Tibial nerve (tissue), 4 donors: Measurements from ENCODE around the gene FGD6. TPM values are rescaled to one million over a fixed set of nuclear protein-coding genes. Genes with fewer than 3 reads are reported as not detected.

Experiments
- DNase-seq, 2 donors: peaks; one replicate each; pipeline ENCODE4 v3.0.0-alpha.2; 2019; ENCODE audit warnings: low spot score in 2 of 2
- H3K27ac ChIP-seq, 4 donors: fragments of 200-600 bp; sonication (generic) in 3 of 4; one replicate each; pipeline ENCODE4 v1.5.1; 2017 to 2019; ENCODE audit warnings: mild to moderate bottlenecking in 1 of 4
- H3K27me3 ChIP-seq, 2 donors: fragments of 200-600 bp; sonication (generic) in 1 of 2; one replicate each; pipeline versions ENCODE4 v1.5.1 to v1.6.0; 2017 to 2019
- H3K36me3 ChIP-seq, 3 donors: fragments of 200-600 bp; sonication (generic); one replicate each; pipeline ENCODE4 v1.5.1; 2018 to 2019
- H3K4me1 ChIP-seq, 4 donors: fragments of 200-600 bp; sonication (generic) in 3 of 4; one replicate each; pipeline ENCODE4 v1.5.1; 2017 to 2019
- H3K4me3 ChIP-seq, 4 donors: fragments of 200-600 bp; sonication (generic) in 3 of 4; one replicate each; pipeline ENCODE4 v1.5.1; 2017 to 2019; ENCODE audit warnings: mild to moderate bottlenecking in 1 of 4, moderate library complexity in 1 of 4
- H3K9me3 ChIP-seq, 4 donors: fragments of 200-600 bp; sonication (generic) in 3 of 4; one replicate each; pipeline ENCODE4 v1.5.1; 2017 to 2019
- EP300 ChIP-seq, 2 donors: sonication (generic); formaldehyde crosslinking; IDR thresholded peaks; one replicate each; pipeline ENCODE4 v1.6.1; 2017; ENCODE audit warnings: antibody characterized with exemption in 2 of 2, mild to moderate bottlenecking in 1 of 2
- POLR2A ChIP-seq, 2 donors: fragments of 450-650 bp; IDR thresholded peaks; one replicate each; pipeline ENCODE4 v1.6.1; 2017; ENCODE audit warnings: antibody characterized with exemption in 2 of 2, mild to moderate bottlenecking in 2 of 2, moderate library complexity in 2 of 2
- WGBS, 2 donors: methylation state at CpG; one replicate each; pipeline ENCODE4 v1.1.5; 2018; 5-methylcytosine and 5-hydroxymethylcytosine counted together
- total RNA-seq, 4 donors: library from RNA; depleted of rRNA; stranded (reverse); fragments of >200 nt; gene quantifications; one replicate each; pipeline ENCODE4 v1.1.0, GENCODE V29; 2016
- TF ChIP-seq, protein P1 (sequence below), 5 experiments: fragments of 200-600 bp in 3 of 5; fragments of 450-650 bp in 2 of 5; sonication (generic) in 3 of 5; IDR thresholded peaks; one replicate each; pipeline ENCODE4 v1.5.1; 2016 to 2019; ENCODE audit warnings: antibody characterized with exemption in 5 of 5, mild to moderate bottlenecking in 3 of 5, moderate library complexity in 2 of 5

FGD6 gene
- total RNA-seq, 4 donors from 2014 or later = 9.2 to 13.4 (median 11.7) TPM

DNA sequence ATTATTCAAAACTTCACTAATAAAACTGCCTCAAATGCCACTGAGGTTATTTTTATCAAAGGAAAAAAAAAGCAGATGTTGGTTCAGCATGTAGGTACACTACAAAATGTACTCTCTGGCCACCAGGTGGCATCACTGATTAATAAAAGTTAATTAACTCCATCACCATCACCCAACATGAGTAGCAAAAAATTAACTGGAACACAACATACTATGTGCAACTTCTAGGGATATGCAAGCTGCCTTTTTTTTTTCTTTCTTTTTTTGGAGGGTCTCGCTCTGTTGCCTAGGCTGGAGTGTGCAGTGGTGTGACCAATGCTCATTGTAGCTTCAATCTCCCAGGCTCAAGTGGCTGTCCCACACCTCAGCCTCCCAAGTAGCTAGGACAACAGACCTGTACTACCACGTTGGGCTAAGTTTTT lies 100.1 kb downstream of the FGD6 start:
- no peak overlapping the region for H3K27ac ChIP-seq
- TF ChIP-seq POLR2A (IDR thresholded peaks at IDR 0.05) (no peak), EP300 (IDR thresholded peaks at IDR 0.05) (no peak)
- TF ChIP-seq, protein P1, sequence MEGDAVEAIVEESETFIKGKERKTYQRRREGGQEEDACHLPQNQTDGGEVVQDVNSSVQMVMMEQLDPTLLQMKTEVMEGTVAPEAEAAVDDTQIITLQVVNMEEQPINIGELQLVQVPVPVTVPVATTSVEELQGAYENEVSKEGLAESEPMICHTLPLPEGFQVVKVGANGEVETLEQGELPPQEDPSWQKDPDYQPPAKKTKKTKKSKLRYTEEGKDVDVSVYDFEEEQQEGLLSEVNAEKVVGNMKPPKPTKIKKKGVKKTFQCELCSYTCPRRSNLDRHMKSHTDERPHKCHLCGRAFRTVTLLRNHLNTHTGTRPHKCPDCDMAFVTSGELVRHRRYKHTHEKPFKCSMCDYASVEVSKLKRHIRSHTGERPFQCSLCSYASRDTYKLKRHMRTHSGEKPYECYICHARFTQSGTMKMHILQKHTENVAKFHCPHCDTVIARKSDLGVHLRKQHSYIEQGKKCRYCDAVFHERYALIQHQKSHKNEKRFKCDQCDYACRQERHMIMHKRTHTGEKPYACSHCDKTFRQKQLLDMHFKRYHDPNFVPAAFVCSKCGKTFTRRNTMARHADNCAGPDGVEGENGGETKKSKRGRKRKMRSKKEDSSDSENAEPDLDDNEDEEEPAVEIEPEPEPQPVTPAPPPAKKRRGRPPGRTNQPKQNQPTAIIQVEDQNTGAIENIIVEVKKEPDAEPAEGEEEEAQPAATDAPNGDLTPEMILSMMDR (IDR thresholded peaks at IDR 0.05) = peak; percentile 50 to 88 (median 62)
- H3K36me3 ChIP-seq = peaks cover 0 to 11% (median 0%) of the 10 kb centered on the region in 3 donors
- H3K4me3 ChIP-seq = no peak overlapping the region
- WGBS, 2 donors = 52 to 57% methylated on average over 2 of the region's 2 CpGs
- no peaks in the 10 kb centered on the region for H3K27me3 ChIP-seq
- DNase-seq = peak; percentile 51 to 85
- H3K9me3 ChIP-seq = no peaks in the 10 kb centered on the region
- peaks cover 0 to 21% (median 0%) of the 10 kb centered on the region in 4 donors for H3K4me1 ChIP-seq

DNA sequence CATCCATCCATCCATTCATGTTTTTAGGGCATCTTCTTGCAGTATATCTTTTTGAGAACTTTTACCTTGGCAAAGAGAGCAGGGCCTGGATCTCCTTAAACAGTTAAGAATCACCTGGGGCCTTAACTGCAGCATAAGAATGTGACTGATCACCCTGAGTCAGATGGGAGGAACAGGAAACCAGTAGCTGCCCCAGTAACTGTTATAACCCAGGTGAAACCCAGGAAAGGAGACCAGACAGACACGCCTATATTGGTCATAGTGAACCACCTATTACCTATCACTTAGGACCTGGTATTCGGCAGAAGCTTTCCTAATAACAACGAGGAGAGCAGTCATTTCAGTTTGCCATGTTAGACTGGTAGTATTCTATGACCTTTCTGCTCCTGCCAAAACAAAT lies 100.5 kb downstream of the FGD6 start:
- Histone ChIP-seq H3K36me3 (peaks cover 0 to 16% (median 0%) of the 10 kb centered on the region in 3 donors), H3K9me3 (no peaks in the 10 kb centered on the region), H3K27ac (peak overlapping the region in 1 of 4 donors; percentile 12), H3K4me1 (peaks cover 0 to 21% (median 0%) of the 10 kb centered on the region in 4 donors), H3K4me3 (no peak overlapping the region), H3K27me3 (no peaks in the 10 kb centered on the region)
- 64 to 65% methylated on average over 3 of the region's 3 CpGs for WGBS, 2 donors
- DNase-seq = no peak
- TF ChIP-seq, protein P1 (IDR thresholded peaks at IDR 0.05) = no peak
- TF ChIP-seq POLR2A (IDR thresholded peaks at IDR 0.05) (no peak), EP300 (IDR thresholded peaks at IDR 0.05) (no peak)

GRCh38 chr12:95116341-95116740 lies 100.9 kb downstream of the FGD6 start:
- H3K27ac ChIP-seq = no peak overlapping the region

DNA sequence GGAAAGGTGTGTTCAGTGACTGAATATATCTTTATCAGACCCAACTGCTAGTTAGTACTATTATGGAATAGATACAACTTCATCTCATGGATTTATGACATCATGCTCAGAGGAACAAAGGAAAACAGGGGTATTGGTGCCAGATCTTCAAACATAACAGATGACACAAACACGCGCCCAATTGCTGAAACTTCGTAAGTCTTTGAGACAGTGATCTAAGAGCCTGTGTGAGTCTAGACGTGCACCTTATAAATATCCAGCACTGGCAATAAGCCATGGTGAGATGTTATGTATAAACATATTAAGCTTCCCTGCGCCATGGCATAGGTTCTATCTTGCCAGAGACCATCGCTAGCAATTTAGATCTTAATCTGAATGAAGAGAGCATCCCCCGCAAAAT lies 101.6 kb downstream of the FGD6 start:
- H3K36me3 ChIP-seq = peaks cover 0 to 16% (median 0%) of the 10 kb centered on the region in 3 donors
- no peak for DNase-seq
- H3K9me3 ChIP-seq = no peaks in the 10 kb centered on the region
- H3K4me1 ChIP-seq = peaks cover 0 to 21% (median 0%) of the 10 kb centered on the region in 4 donors
- H3K27me3 ChIP-seq = no peaks in the 10 kb centered on the region
- WGBS, 2 donors = 77 to 82% methylated on average over 7 of the region's 7 CpGs
- TF ChIP-seq, protein P1 (IDR thresholded peaks at IDR 0.05) = no peak
- no peak overlapping the region for H3K4me3 ChIP-seq
- no peak overlapping the region for H3K27ac ChIP-seq

More at GRCh38 chr12:95116341-95116740, 100.9 kb downstream of the FGD6 start:
- TF ChIP-seq EP300 (IDR thresholded peaks at IDR 0.05) = no peak
- TF ChIP-seq POLR2A (IDR thresholded peaks at IDR 0.05) = no peak
- TF ChIP-seq, protein P1 (IDR thresholded peaks at IDR 0.05) = no peak
- peaks cover 0 to 16% (median 0%) of the 10 kb centered on the region in 3 donors for H3K36me3 ChIP-seq
- no peaks in the 10 kb centered on the region for H3K27me3 ChIP-seq
- H3K4me1 ChIP-seq = peaks cover 0 to 21% (median 0%) of the 10 kb centered on the region in 4 donors
- WGBS, 2 donors = 57 to 61% methylated on average over 4 of the region's 4 CpGs
- H3K9me3 ChIP-seq = no peaks in the 10 kb centered on the region
- DNase-seq = no peak
- H3K4me3 ChIP-seq = no peak overlapping the region

DNA sequence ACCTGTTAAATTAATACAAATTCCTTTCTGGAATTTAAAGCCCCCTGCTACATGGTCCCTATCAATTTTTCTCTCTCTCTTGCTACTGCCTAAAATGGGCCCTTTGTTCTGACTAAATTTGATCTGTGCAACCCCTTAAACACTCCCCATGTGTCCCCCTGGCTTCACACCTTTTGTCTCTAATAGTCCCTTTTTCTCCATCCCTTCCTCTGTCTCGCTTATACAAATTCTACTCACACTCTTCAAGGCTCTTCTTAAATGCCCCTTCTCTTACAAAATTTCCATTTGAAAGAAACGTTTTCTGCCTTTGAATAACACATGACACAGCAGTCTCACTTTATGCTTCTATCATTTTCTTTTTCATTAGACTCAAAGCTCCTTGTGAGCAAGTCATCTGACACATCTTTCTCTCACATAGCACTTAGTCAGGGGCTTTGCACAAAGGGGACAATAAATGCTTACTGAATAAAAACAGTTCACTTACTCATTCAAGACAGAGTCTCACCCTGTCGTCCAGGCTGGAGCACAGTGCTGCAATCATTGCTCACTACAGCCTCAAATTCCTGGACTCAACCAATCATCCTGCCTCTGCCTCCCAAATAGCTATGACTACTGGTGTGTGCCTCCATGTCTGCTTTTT lies 102.4 kb downstream of the FGD6 start:
- H3K4me1 ChIP-seq = peaks cover 0 to 21% (median 0%) of the 10 kb centered on the region in 4 donors
- H3K36me3 ChIP-seq = peaks cover 0 to 16% (median 0%) of the 10 kb centered on the region in 3 donors
- no peaks in the 10 kb centered on the region for H3K9me3 ChIP-seq
- WGBS, 2 donors = 58 to 62% methylated on average over 3 of the region's 3 CpGs
- H3K27ac ChIP-seq = no peak overlapping the region
- no peaks in the 10 kb centered on the region for H3K27me3 ChIP-seq
- DNase-seq = no peak
- no peak overlapping the region for H3K4me3 ChIP-seq
- TF ChIP-seq POLR2A (IDR thresholded peaks at IDR 0.05) (no peak), EP300 (IDR thresholded peaks at IDR 0.05) (no peak)
- TF ChIP-seq, protein P1 (IDR thresholded peaks at IDR 0.05) = no peak
